ENCODE data around the gene ADAMTSL1. TPM values are rescaled to one million over a fixed set of nuclear protein-coding genes. Genes with fewer than 3 reads are reported as not detected.

Gene ADAMTSL1
- total and polyA plus RNA-seq, 2 donors (not counting 3 experiments of a cell fraction or from before 2014, with no cell fraction given) = 15.0 to 18.4 TPM

DNA sequence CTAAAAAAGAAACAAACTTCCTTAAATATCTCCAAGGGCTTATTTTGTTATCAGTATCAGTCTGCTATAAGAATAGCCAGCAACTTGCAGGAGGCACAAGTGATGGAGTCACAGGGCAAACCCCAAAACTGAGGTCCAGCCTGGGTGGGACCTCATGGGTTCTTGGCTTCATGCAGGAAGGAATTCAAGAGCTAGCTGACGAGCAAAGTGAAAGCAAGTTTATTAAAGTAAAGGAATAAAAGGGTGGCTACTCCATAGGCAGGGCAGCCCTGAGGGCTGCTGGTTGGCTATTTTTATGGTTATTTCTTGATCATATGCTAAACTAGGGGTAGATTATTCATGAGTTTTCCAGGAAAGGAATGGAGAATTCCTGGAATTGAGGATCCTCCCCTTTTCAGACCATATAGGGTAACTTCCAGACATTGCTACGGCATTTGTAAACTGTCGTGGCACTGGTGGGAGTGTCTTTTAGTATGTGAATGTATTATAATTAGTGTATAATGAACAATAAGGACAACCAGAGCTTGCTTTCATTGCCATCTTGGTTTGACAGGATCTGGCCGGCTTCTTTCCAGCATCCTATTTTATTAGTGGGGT is 231.9 kb downstream of the ADAMTSL1 start:
- CTCF ChIA-PET = no interaction called here
- intact Hi-C loops (cut with micrococcal nuclease) (no loop called here), dilution Hi-C loops (cut with MboI; ENCODE audit: extremely low pct_ligation_motif_present, low sequenced_read_pairs) (no loop called here)
- TF ChIP-seq, protein P1, sequence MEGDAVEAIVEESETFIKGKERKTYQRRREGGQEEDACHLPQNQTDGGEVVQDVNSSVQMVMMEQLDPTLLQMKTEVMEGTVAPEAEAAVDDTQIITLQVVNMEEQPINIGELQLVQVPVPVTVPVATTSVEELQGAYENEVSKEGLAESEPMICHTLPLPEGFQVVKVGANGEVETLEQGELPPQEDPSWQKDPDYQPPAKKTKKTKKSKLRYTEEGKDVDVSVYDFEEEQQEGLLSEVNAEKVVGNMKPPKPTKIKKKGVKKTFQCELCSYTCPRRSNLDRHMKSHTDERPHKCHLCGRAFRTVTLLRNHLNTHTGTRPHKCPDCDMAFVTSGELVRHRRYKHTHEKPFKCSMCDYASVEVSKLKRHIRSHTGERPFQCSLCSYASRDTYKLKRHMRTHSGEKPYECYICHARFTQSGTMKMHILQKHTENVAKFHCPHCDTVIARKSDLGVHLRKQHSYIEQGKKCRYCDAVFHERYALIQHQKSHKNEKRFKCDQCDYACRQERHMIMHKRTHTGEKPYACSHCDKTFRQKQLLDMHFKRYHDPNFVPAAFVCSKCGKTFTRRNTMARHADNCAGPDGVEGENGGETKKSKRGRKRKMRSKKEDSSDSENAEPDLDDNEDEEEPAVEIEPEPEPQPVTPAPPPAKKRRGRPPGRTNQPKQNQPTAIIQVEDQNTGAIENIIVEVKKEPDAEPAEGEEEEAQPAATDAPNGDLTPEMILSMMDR (IDR thresholded peaks at IDR 0.05; ENCODE audit: extremely low read depth in 1 of 2, insufficient read depth in 1 of 2, low read depth in 1 of 2, low read length in 2 of 2) = no peak
- TF ChIP-seq MYC (IDR thresholded peaks at IDR 0.05; ENCODE audit: low read depth, low read length) (no peak), JUN (IDR thresholded peaks at IDR 0.05; ENCODE audit: borderline replicate concordance, insufficient read depth, insufficient read length, low read depth) (no peak), FOS (IDR thresholded peaks at IDR 0.05; ENCODE audit: borderline replicate concordance, insufficient read depth, low read length) (no peak), POLR2A (IDR thresholded peaks at IDR 0.05; ENCODE audit: low read depth, low read length) (no peak), GATA2 (IDR thresholded peaks at IDR 0.05; ENCODE audit: insufficient read depth, insufficient read length, low read depth, low read length) (no peak), EZH2 (IDR thresholded peaks at IDR 0.05; ENCODE audit: borderline replicate concordance, low read depth, low read length, severe bottlenecking) (no peak), POLR2AphosphoS5 (IDR thresholded peaks at IDR 0.05; ENCODE audit: insufficient read depth, low read depth, low read length) (no peak)
- TF ChIP-seq, protein P2, sequence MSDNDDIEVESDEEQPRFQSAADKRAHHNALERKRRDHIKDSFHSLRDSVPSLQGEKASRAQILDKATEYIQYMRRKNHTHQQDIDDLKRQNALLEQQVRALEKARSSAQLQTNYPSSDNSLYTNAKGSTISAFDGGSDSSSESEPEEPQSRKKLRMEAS (IDR thresholded peaks at IDR 0.05; ENCODE audit: insufficient read depth, insufficient read length) = no peak
- no peak for DNase-seq (ENCODE audit: low read depth, low spot score)
- Histone ChIP-seq H2AFZ (ENCODE audit: low read depth, low read length) (peak overlapping the region; percentile 54), H3K4me2 (ENCODE audit: insufficient read depth, low read length) (no peak overlapping the region), H3K9ac (replicated peaks; ENCODE audit: extremely low read depth, insufficient read depth, low read length) (no peak overlapping the region), H3K36me3 (ENCODE audit: control insufficient read depth in 2 of 2, extremely low read depth in 1 of 2, insufficient read depth in 2 of 2, low read length in 2 of 2) (no peaks in the 10 kb centered on the region), H3K4me3 (replicated peaks in 1 of 3; ENCODE audit: insufficient read depth in 1 of 3, low read depth in 1 of 3, low read length in 3 of 3) (no peak overlapping the region), H3K9me3 (replicated peaks; ENCODE audit: control insufficient read depth, insufficient read depth, low read length) (no peaks in the 10 kb centered on the region), H3K27me3 (ENCODE audit: control insufficient read depth in 2 of 2, insufficient read depth in 2 of 2, low read length in 2 of 2) (no peaks in the 10 kb centered on the region), H3K9me1 (replicated peaks; ENCODE audit: control insufficient read depth, extremely low read depth, insufficient read depth, low read length) (no peaks in the 10 kb centered on the region), H3K4me1 (ENCODE audit: control insufficient read depth, extremely low read depth, insufficient read depth, low read length) (no peaks in the 10 kb centered on the region), H3K27ac (ENCODE audit: insufficient read depth, low read depth, low read length) (no peak overlapping the region), H4K20me1 (replicated peaks; ENCODE audit: control insufficient read depth, extremely low read depth, insufficient read depth, low read length) (no peaks in the 10 kb centered on the region), H3K79me2 (ENCODE audit: control insufficient read depth, insufficient read depth, low read length) (no peaks in the 10 kb centered on the region)
- no TSS peak for BruUV-seq (replicated peaks)
- FAIRE-seq = no peak
- POLR2A ChIA-PET = no interaction called here
